ENCODE measurements around the gene RBKS.
"Not testable (repeated sequence)": the region's sequence is repeated elsewhere in the genome, so short reads cannot be mapped to it uniquely, and the experiment has no call there.

RBKS gene

GRCh38 chr2:27873091-27873490 is 17.1 kb downstream of the RBKS start:
- no peak for DNase-seq (ENCODE audit: low read depth in 2 of 2)

GRCh38 chr2:27871802-27872201 is 18.4 kb downstream of the RBKS start:
- no peak for DNase-seq (ENCODE audit: low read depth in 2 of 2)

- DNase-seq (ENCODE audit: low read depth in 2 of 2) = no peak
Measured at GRCh38 chr2:27870724-27871123, 19.5 kb downstream of the RBKS start.

- no peak for DNase-seq (ENCODE audit: low read depth in 2 of 2)
Measured at GRCh38 chr2:27869763-27870162, 20.4 kb downstream of the RBKS start.

- no peak for DNase-seq (ENCODE audit: low read depth in 2 of 2)
Measured at GRCh38 chr2:27866237-27866636, 23.9 kb downstream of the RBKS start.

GRCh38 chr2:27863955-27864354 is 26.2 kb downstream of the RBKS start:
- not testable (repeated sequence) for DNase-seq (ENCODE audit: low read depth in 2 of 2)

- DNase-seq (ENCODE audit: low read depth in 2 of 2) = no peak
Measured at GRCh38 chr2:27863146-27863545, 27.0 kb downstream of the RBKS start.

- no peak for DNase-seq (ENCODE audit: low read depth in 2 of 2)
Measured at GRCh38 chr2:27860111-27860510, 30.1 kb downstream of the RBKS start.

- DNase-seq (ENCODE audit: low read depth in 2 of 2) = no peak
Measured at GRCh38 chr2:27857417-27858172, 32.6 kb downstream of the RBKS start.

GRCh38 chr2:27856956-27857355 is 33.2 kb downstream of the RBKS start:
- DNase-seq (ENCODE audit: low read depth in 2 of 2) = no peak

- DNase-seq (ENCODE audit: low read depth in 2 of 2) = no peak
Measured at GRCh38 chr2:27856386-27856785, 33.8 kb downstream of the RBKS start.

GRCh38 chr2:27855476-27855875 is 34.7 kb downstream of the RBKS start:
- DNase-seq (ENCODE audit: low read depth in 2 of 2) = no peak

- DNase-seq (ENCODE audit: low read depth in 2 of 2) = no peak
Measured at GRCh38 chr2:27854229-27854862, 35.8 kb downstream of the RBKS start.

GRCh38 chr2:27852691-27853090 is 37.5 kb downstream of the RBKS start:
- no peak for DNase-seq (ENCODE audit: low read depth in 2 of 2)

- no peak for DNase-seq (ENCODE audit: low read depth in 2 of 2)
Measured at GRCh38 chr2:27849558-27850205, 40.5 kb downstream of the RBKS start.

GRCh38 chr2:27847333-27847732 is 42.9 kb downstream of the RBKS start:
- no peak for DNase-seq (ENCODE audit: low read depth in 2 of 2)

GRCh38 chr2:27844821-27845255 is 45.3 kb downstream of the RBKS start:
- DNase-seq (ENCODE audit: low read depth in 2 of 2) = no peak

GRCh38 chr2:27843992-27844391 is 46.2 kb downstream of the RBKS start:
- DNase-seq (ENCODE audit: low read depth in 2 of 2) = no peak

GRCh38 chr2:27842894-27843293 is 47.3 kb downstream of the RBKS start:
- no peak for DNase-seq (ENCODE audit: low read depth in 2 of 2)

- no peak for DNase-seq (ENCODE audit: low read depth in 2 of 2)
Measured at GRCh38 chr2:27839022-27839618, 51.1 kb downstream of the RBKS start.

- no peak for DNase-seq (ENCODE audit: low read depth in 2 of 2)
Measured at GRCh38 chr2:27838502-27838901, 51.7 kb downstream of the RBKS start.

GRCh38 chr2:27833931-27834330 is 56.3 kb downstream of the RBKS start:
- no peak for DNase-seq (ENCODE audit: low read depth in 2 of 2)

GRCh38 chr2:27832396-27832795 is 57.8 kb downstream of the RBKS start:
- no peak for DNase-seq (ENCODE audit: low read depth in 2 of 2)
